Measurements from ENCODE around the gene TFIP11. TPM values are rescaled to one million over a fixed set of nuclear protein-coding genes. Genes with fewer than 3 reads are reported as not detected.

Gene TFIP11
- total RNA-seq, 2 donors from 2014 or later = 28.4 to 28.9 TPM

GRCh38 chr22:26524870-26525269 is 12.6 kb upstream of the TFIP11 start:
- DNase-seq = no peak
- no peaks in the 10 kb centered on the region for H3K4me1 ChIP-seq (ENCODE audit: control insufficient read depth, insufficient read depth, low read length)
- Mint-ChIP-seq H3K36me3 (ENCODE audit: low read depth) (peaks cover 47% of the 10 kb centered on the region), H3K4me1 (no peaks in the 10 kb centered on the region), H3K27ac (no peak overlapping the region), H3K9me3 (no peaks in the 10 kb centered on the region), H3K27me3 (ENCODE audit: insufficient read depth) (no peaks in the 10 kb centered on the region), H3K4me3 (no peak overlapping the region)
- no peak overlapping the region for H3K27ac ChIP-seq (ENCODE audit: low read depth, low read length)
- TF ChIP-seq CTCF (conservative IDR thresholded peaks at IDR 0.05) = no peak
- WGBS, 2 experiments (ENCODE audit: insufficient coverage in 1 of 2, insufficient read length in 1 of 2) = 94 to 95% methylated on average over 2 to 4 of the region's 4 CpGs
- peaks cover 33% of the 10 kb centered on the region for H3K36me3 ChIP-seq (ENCODE audit: control insufficient read depth, insufficient read depth, low read length)
- no peak overlapping the region for H3K9ac ChIP-seq (ENCODE audit: extremely low read depth, low read length, poor library complexity, severe bottlenecking)
- no peaks in the 10 kb centered on the region for H3K27me3 ChIP-seq (ENCODE audit: control insufficient read depth, insufficient read depth, low read length, poor library complexity, severe bottlenecking)
- H3K9me3 ChIP-seq (ENCODE audit: control insufficient read depth, low read length) = no peaks in the 10 kb centered on the region
- no peak overlapping the region for H3K4me3 ChIP-seq (ENCODE audit: low read length)

- Histone ChIP-seq H3K27me3 (ENCODE audit: control insufficient read depth, insufficient read depth, low read length, poor library complexity, severe bottlenecking) (no peaks in the 10 kb centered on the region), H3K9ac (ENCODE audit: extremely low read depth, low read length, poor library complexity, severe bottlenecking) (no peak overlapping the region), H3K9me3 (ENCODE audit: control insufficient read depth, low read length) (no peaks in the 10 kb centered on the region), H3K4me3 (ENCODE audit: low read length) (no peak overlapping the region), H3K4me1 (ENCODE audit: control insufficient read depth, insufficient read depth, low read length) (no peaks in the 10 kb centered on the region), H3K36me3 (ENCODE audit: control insufficient read depth, insufficient read depth, low read length) (peaks cover 29% of the 10 kb centered on the region), H3K27ac (ENCODE audit: low read depth, low read length) (no peak overlapping the region)
- no peaks in the 10 kb centered on the region for H3K4me1 Mint-ChIP-seq
- H3K27me3 Mint-ChIP-seq (ENCODE audit: insufficient read depth) = no peaks in the 10 kb centered on the region
- 96 to 97% methylated on average over 4 of the region's 4 CpGs for WGBS, 2 experiments (ENCODE audit: insufficient coverage in 1 of 2, insufficient read length in 1 of 2)
- H3K36me3 Mint-ChIP-seq (ENCODE audit: low read depth) = peaks cover 32% of the 10 kb centered on the region
- no peak for TF ChIP-seq CTCF (conservative IDR thresholded peaks at IDR 0.05)
- H3K9me3 Mint-ChIP-seq = no peaks in the 10 kb centered on the region
- DNase-seq = no peak
- no peak overlapping the region for H3K4me3 Mint-ChIP-seq
- peak overlapping the region; percentile 35 for H3K27ac Mint-ChIP-seq
These were observed 10.3 kb upstream of the TFIP11 start for GRCh38 chr22:26522592-26522991.

GRCh38 chr22:26522012-26522411 is 9.7 kb upstream of the TFIP11 start:
- H3K4me3 Mint-ChIP-seq = no peak overlapping the region
- no peak for TF ChIP-seq CTCF (conservative IDR thresholded peaks at IDR 0.05)
- no peaks in the 10 kb centered on the region for H3K9me3 Mint-ChIP-seq
- DNase-seq = no peak
- H3K9ac ChIP-seq (ENCODE audit: extremely low read depth, low read length, poor library complexity, severe bottlenecking) = no peak overlapping the region
- no peak overlapping the region for H3K27ac Mint-ChIP-seq
- H3K4me1 ChIP-seq (ENCODE audit: control insufficient read depth, insufficient read depth, low read length) = no peaks in the 10 kb centered on the region
- no peaks in the 10 kb centered on the region for H3K27me3 ChIP-seq (ENCODE audit: control insufficient read depth, insufficient read depth, low read length, poor library complexity, severe bottlenecking)
- H3K36me3 Mint-ChIP-seq (ENCODE audit: low read depth) = peaks cover 28% of the 10 kb centered on the region
- H3K36me3 ChIP-seq (ENCODE audit: control insufficient read depth, insufficient read depth, low read length) = peaks cover 23% of the 10 kb centered on the region
- H3K27ac ChIP-seq (ENCODE audit: low read depth, low read length) = no peak overlapping the region
- WGBS, 2 experiments (ENCODE audit: insufficient coverage in 1 of 2, insufficient read length in 1 of 2) = 100% methylated on average over 1 of the region's 2 CpGs; no CpG with 5 or more reads in 1 of the 2 experiments
- H3K4me1 Mint-ChIP-seq = no peaks in the 10 kb centered on the region
- H3K4me3 ChIP-seq (ENCODE audit: low read length) = no peak overlapping the region
- H3K27me3 Mint-ChIP-seq (ENCODE audit: insufficient read depth) = no peaks in the 10 kb centered on the region
- no peaks in the 10 kb centered on the region for H3K9me3 ChIP-seq (ENCODE audit: control insufficient read depth, low read length)

Data from endodermal cell (in vitro differentiated cells).